ENCODE results near the gene STAG3.
"Not testable (repeated sequence)": the region's sequence is repeated elsewhere in the genome, so short reads cannot be mapped to it uniquely, and the experiment has no call there.

The STAG3 gene

DNA sequence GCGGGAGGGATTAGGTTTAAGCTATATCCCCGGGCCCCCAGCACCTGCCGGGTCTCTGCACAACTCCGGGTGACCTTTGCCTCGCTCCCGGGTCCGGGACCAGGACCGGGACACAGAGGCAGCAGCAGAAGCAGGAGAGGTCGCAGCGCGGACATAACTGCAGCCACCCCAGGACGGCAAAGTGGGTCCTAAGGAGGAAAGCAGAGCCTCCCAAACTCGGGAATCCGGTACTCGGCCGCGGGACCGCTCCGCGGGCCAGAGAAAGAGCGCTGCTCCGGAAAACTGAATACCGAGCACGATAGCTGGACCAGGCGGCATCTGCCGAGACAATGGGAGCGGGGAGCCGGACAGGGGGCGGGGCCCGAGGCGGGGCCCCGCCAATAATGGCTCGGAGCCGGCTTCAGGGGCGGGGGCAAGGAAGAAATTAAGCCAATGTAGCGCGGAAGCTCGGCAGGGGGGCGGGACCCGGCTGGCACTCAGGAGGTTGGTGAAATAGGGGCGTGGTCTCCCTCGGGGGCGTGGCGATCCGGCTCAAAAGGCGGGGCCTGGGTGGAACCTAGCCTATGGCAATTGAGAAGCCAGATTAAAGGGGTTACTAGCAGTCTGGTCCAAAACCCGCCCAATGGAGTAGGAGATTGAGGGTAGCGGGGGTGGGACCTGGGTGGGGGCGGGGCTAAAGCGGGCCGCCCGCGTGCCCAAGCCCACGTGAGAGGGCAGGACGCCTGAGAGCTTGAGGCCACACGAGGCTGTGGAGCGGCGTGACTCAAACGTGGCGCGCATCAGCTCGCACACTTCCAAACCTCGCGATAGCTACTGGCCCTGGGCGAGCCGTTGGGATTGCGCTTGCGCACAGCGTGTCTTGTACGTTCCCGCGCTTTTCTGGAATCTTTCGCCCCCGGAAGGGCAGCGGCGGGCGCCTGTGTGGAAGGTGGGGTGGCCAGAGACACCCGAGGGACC, at the start of gene STAG3, which contains the start of gene GPC2:
Gene STAG3 (plus strand): TSS at position 874 of the 957 bp plus-strand sequence. CDS start 2,639 bp downstream, outside the sequence.
Gene GPC2 (minus strand): TSS at position 337 of the 957 bp plus-strand sequence. CDS start 182 bp downstream, at position 155.
- peak; percentile 99 for DNase-seq

DNA sequence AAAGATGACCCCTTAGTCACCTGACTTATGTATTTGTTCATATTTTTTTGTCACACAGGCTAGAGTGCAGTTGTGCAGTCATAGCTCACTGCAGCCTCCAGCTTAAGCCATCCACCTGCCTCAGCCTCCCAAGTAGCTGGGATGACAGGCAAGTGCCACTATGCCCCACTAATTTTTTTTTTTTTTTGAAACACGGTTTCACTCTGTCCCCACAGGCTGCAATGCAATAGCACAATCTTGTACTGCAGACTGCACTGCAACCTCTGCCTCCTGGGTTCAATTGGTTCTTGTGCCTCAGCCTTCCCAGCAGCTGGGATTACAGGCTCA, 49.1 kb upstream of the STAG3 start:
- DNase-seq: no peak

GRCh38 chr7:100130220-100130607, 47.5 kb upstream of the STAG3 start:
- peak; percentile 94 for DNase-seq

- peak; percentile 96 for DNase-seq
These were observed 46.9 kb upstream of the STAG3 start for GRCh38 chr7:100130608-100131453.

- DNase-seq: peak; percentile 69
These were observed 45.6 kb upstream of the STAG3 start for GRCh38 chr7:100132126-100132525.

GRCh38 chr7:100132697-100133151, 45.0 kb upstream of the STAG3 start:
- DNase-seq: peak; percentile 91

- peak; percentile 72 for DNase-seq
These were observed 39.6 kb upstream of the STAG3 start for GRCh38 chr7:100137851-100138760.

DNA sequence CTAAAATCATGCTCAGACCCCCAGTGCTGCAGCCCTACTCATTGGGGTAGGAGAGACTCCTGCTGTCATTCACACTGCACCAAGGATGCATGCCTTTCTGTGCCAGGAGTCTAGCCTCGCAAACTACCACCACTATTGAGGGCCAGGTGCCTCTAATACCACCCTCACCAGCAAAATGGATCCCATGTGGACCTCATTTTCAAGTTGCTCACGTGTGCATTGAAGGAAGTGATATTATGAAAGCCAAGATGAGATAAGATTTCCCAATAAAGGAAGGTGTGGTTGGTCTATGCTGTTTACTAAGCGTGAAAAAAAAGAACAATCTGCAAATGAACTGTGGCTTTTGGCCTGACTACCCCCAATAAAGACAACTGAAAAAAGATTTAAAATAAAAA, 36.2 kb upstream of the STAG3 start:
- DNase-seq: no peak

DNA sequence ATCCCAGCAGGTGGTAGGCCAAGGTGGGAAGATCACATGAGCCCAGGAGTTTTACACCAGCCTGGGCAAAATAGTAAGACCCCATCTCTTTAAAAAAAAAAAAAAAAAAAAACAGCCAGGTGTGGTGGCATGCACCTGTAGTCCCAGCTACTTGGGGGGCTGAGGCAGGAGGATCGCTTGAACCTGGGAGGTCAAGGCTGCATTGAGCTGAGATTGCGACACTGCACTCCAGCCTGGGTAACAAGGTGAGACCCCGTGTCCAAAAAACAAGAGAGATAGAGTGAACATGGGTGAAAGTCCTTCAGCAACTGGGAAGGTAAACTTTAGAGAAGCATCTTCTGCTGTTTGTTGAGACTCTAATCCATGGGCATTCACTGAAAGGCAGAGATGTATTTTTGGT, 35.3 kb upstream of the STAG3 start:
- DNase-seq: no peak

- not testable (repeated sequence) for DNase-seq
These were observed 31.4 kb upstream of the STAG3 start for GRCh38 chr7:100146350-100146749.

DNA sequence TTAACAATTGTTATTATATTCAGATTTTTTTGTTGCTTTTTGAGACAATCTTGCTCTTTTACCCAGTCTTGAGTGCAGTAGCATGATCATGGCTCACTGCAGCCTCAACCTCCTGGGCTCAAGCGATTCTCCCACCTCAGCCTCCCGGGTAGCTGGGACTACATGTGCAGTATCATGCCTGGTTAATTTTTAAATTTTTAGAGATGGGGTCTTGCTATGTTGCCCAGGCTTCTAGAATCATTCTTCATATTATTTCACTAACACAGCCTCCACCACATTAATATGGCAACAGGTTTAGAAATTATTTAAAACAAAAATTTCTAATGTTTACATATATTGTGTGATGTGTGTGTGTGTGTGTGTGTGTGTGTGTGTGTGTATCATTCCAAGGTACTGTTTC, 30.4 kb upstream of the STAG3 start:
- no peak for DNase-seq

GRCh38 chr7:100148225-100148558, 29.5 kb upstream of the STAG3 start:
- no peak for DNase-seq

GRCh38 chr7:100148559-100149328, 29.0 kb upstream of the STAG3 start, which contains the start of gene LAMTOR4:
LAMTOR4 (plus strand) TSS chr7:100148918; CDS start chr7:100148973, 55 bp downstream.
- peak; percentile 100 for DNase-seq

- DNase-seq: no peak
These were observed 25.3 kb upstream of the STAG3 start for GRCh38 chr7:100152404-100152803.

DNA sequence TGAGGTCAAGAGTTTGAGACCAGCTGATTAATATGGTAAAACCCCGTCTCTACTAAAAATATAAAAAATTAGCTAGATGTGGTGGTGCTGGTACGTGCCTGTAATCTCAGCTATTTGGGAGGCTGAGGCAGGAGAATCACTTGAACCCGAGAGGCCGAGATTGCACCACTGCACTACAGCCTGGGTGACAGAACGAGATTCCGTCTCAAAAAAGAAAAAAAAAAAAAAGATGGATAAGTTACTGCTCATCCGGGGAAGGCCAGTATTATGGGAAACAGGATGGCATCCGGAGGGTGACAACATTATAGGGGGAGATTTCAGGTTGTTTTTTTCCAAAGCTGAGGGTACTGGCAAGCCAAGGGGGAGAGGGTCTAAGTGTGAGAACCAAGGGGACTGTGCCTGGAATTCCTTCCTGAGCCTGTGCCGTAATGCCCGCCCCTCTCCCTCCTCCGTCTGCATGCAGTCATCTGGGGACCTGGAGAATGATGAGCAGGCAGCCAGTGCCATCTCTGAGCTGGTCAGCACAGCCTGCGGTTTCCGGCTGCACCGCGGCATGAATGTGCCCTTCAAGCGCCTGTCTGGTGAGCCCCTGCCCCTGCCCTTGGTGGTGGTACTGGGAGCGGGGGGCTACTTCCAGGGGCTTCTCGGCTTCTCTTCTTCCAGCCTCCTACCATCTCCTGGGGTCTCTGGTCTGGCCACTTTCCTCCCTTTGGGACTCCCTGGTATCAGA, 24.6 kb upstream of the STAG3 start:
- no peak for DNase-seq

DNA sequence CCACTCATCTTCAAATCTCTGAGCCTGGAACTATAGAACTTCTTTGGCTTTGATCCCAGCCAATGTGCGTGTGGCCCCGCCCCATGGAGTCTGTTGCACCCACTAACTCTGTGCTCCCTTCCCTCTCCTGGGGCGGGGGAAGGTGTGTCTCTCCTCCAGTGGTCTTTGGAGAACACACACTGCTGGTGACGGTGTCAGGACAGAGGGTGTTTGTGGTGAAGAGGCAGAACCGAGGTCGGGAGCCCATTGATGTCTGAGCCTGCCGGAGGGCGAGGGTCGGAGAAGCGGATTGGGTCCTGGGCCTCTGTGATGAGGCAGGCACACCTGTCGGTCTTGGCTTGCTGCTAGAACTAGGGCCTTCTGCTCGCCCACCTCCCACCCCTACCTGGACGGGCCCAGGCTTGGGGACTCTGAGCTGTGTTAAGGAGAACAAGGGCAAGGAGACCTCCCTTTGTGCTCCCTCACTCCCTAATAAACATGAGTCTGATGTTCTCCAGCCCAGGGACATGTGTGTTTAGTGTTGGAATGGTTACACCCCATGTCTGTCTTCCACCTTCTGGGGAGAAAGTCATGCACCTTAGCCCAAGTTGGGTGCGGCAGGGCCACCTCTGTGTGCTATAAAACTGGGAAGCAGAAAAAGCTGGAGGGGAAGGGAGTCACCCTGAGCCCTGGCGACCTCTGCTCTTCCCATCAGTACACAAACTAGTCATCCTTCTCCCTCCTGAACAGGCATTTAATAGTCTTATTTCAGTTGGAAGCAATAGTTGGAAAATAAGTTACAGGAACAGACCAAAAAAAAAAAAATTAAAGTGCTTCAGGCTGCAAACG, 23.8 kb upstream of the STAG3 start:
- no peak for DNase-seq

GRCh38 chr7:100154651-100155491, 22.8 kb upstream of the STAG3 start:
- no peak for DNase-seq

- DNase-seq: no peak
These were observed 22.0 kb upstream of the STAG3 start for GRCh38 chr7:100155553-100156317.
